Endothelial cell of umbilical vein (primary cell): ENCODE data around the gene EMC8.

Source experiments
- CTCF ChIP-seq, 2 donors: IDR thresholded peaks; 1 replicate in 1 of 2; 2 replicates in 1 of 2; pipeline ENCODE4 v1.5.1; 2011; ENCODE audit warnings: low read length in 2 of 2, mild to moderate bottlenecking in 2 of 2, moderate library complexity in 2 of 2, control low read depth in 1 of 2, inconsistent platforms in 1 of 2, low read depth in 1 of 2; ENCODE audit not compliant: insufficient read depth in 1 of 2; ENCODE audit errors: extremely low read depth in 1 of 2
- EZH2 ChIP-seq: IDR thresholded peaks from 2 replicates; pipeline ENCODE4 v1.6.1; 2012; ENCODE audit warnings: borderline replicate concordance, low read depth, mild to moderate bottlenecking, moderate library complexity, low read length, inconsistent platforms; ENCODE audit not compliant: severe bottlenecking
- MYC ChIP-seq: IDR thresholded peaks from one replicate; pipeline ENCODE4 v1.6.1; 2011; ENCODE audit warnings: mild to moderate bottlenecking, low read depth, low read length

GRCh38 chr16:85734311-85735017, 64.9 kb downstream of the EMC8 start:
- TF ChIP-seq CTCF (IDR thresholded peaks at IDR 0.05; ENCODE audit: extremely low read depth in 1 of 2, insufficient read depth in 1 of 2, low read depth in 1 of 2, low read length in 2 of 2) (no peak), EZH2 (no peak), MYC (no peak)
